ENCODE data around the gene MOV10. TPM values are rescaled to one million over a fixed set of nuclear protein-coding genes. Genes with fewer than 3 reads are reported as not detected.

MOV10 gene
- total RNA-seq, 4 donors from 2014 or later = 22.1 to 129 (median 76.9) TPM

DNA sequence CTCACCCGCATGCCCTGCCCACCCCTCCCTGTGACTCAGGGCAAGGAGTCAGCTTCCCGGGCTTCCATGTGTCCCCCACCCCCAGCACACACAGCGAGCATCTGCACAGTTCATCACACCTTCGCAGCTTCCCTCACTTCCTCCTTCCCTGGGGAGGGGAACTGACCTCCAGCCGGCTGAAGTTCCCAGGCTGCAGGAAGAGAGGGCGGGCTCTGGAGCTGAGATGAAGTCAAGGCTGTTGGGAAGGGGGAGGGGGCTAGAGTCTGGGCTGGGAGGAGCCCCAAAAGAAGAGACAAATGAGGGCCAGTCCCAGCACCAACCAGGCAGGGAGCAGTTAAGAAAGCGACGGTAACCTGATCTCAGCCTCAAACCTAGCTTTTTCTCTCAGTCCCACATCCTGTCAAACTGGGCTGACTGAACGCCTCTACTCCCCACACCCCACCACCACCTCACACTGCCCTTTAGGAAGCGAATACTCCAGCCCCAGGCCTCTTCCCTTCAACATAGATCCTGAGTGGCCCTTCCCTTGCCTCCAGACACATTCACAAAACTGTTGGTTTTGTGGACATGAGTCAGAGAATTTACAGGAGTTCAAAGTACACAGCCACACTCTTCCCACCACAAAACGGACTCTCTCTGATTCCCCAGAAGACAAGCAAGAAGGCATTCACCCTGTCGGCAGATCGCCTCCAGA, 30.6 kb downstream of the MOV10 start:
- in situ Hi-C loops (cut with MboI; ENCODE audit: low pct_ligation_motif_present in 1 of 4, low pct_unique_long_range_greater_than_20kb in 1 of 4, low sequenced_read_pairs in 3 of 4) = loop anchor here (5.0 to 25.0 kb wide), 4 partner anchors 80 to 357 kb away; partner anchors contain the start of genes CTTNBP2NL (in 4 of the 4) and LRIG2 (in 1 of the 4)

GRCh38 chr1:112706505-112707220, 32.2 kb downstream of the MOV10 start, which contains the start of gene RHOC:
RHOC (minus strand) TSS chr1:112707127; CDS start chr1:112703799, 3,328 bp downstream.
- Histone ChIP-seq H3K4me1 (peaks cover 33 to 48% (median 35%) of the 10 kb centered on the region in 4 donors), H3K4me3 (peak within 1 kb of the TSS; percentile 94 to 97 (median 96)), H3K27ac (peak within 1 kb of the TSS; percentile 99 to 100 (median 99)), H3K27me3 (no peaks in the 10 kb centered on the region), H3K36me3 (no peaks in the 10 kb centered on the region), H3K9me3 (no peaks in the 10 kb centered on the region)
- in situ Hi-C loops (cut with MboI; ENCODE audit: low pct_ligation_motif_present in 1 of 4, low pct_unique_long_range_greater_than_20kb in 1 of 4, low sequenced_read_pairs in 3 of 4) (loop anchor here (5.0 to 25.0 kb wide), 4 partner anchors 82 to 356 kb away; partner anchors contain the start of genes CTTNBP2NL (in 4 of the 4) and LRIG2 (in 1 of the 4)), intact Hi-C loops (cut with DNase I; ENCODE audit: low total_unique reads) (loop anchor here (1.0 to 5.0 kb wide), 2 partner anchors 86 to 314 kb away; no protein-coding TSS in a partner anchor)
- 4% methylated on average over 37 of the region's 61 CpGs; no CpG with 5 or more reads in 1 of the 2 donors for WGBS, 2 donors (ENCODE audit: low coverage in 1 of 2)
- DNase-seq = peak; percentile 81
- TF ChIP-seq POLR2AphosphoS5 (IDR thresholded peaks at IDR 0.05) (peak; percentile 94), EP300 (IDR thresholded peaks at IDR 0.05; ENCODE audit: low read depth) (no peak), POLR2A (IDR thresholded peaks at IDR 0.05) (peak; percentile 89)
- TF ChIP-seq, protein P1, sequence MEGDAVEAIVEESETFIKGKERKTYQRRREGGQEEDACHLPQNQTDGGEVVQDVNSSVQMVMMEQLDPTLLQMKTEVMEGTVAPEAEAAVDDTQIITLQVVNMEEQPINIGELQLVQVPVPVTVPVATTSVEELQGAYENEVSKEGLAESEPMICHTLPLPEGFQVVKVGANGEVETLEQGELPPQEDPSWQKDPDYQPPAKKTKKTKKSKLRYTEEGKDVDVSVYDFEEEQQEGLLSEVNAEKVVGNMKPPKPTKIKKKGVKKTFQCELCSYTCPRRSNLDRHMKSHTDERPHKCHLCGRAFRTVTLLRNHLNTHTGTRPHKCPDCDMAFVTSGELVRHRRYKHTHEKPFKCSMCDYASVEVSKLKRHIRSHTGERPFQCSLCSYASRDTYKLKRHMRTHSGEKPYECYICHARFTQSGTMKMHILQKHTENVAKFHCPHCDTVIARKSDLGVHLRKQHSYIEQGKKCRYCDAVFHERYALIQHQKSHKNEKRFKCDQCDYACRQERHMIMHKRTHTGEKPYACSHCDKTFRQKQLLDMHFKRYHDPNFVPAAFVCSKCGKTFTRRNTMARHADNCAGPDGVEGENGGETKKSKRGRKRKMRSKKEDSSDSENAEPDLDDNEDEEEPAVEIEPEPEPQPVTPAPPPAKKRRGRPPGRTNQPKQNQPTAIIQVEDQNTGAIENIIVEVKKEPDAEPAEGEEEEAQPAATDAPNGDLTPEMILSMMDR (IDR thresholded peaks at IDR 0.05) = no peak

More for the DNA sequence above, 30.6 kb downstream of the MOV10 start:
- H3K36me3 ChIP-seq = no peaks in the 10 kb centered on the region
- TF ChIP-seq, protein P1 (IDR thresholded peaks at IDR 0.05) = no peak
- TF ChIP-seq POLR2AphosphoS5 (IDR thresholded peaks at IDR 0.05) = peak; percentile 73 to 81 (median 79)
- TF ChIP-seq POLR2A (IDR thresholded peaks at IDR 0.05) = peak; percentile 84
- H3K4me1 ChIP-seq = peaks cover 49 to 64% (median 51%) of the 10 kb centered on the region in 4 donors
- peak; percentile 86 for DNase-seq
- H3K9me3 ChIP-seq = no peaks in the 10 kb centered on the region
- 0 to 3% methylated on average over 3 to 13 of the region's 13 CpGs for WGBS, 2 donors (ENCODE audit: low coverage in 1 of 2)
- intact Hi-C loops (cut with DNase I; ENCODE audit: low total_unique reads) = loop anchor here (5.0 kb wide), 1 partner anchor 313 kb away; no protein-coding TSS in a partner anchor
- H3K4me3 ChIP-seq = peak overlapping the region; percentile 44 to 97 (median 96)
- peak overlapping the region; percentile 99 to 100 (median 99) for H3K27ac ChIP-seq
- no peaks in the 10 kb centered on the region for H3K27me3 ChIP-seq

- Histone ChIP-seq H3K4me3 (peak overlapping the region; percentile 65 to 97 (median 96)), H3K36me3 (no peaks in the 10 kb centered on the region), H3K9me3 (no peaks in the 10 kb centered on the region), H3K4me1 (peaks cover 26 to 41% (median 29%) of the 10 kb centered on the region in 4 donors), H3K27ac (peak overlapping the region; percentile 99 to 100 (median 99)), H3K27me3 (no peaks in the 10 kb centered on the region)
- TF ChIP-seq POLR2AphosphoS5 (IDR thresholded peaks at IDR 0.05) (no peak), POLR2A (IDR thresholded peaks at IDR 0.05) (no peak)
- TF ChIP-seq, protein P1 (IDR thresholded peaks at IDR 0.05) = peak; percentile 89 to 96 (median 92)
- peak; percentile 92 for DNase-seq
- 7 to 21% methylated on average over 7 to 42 of the region's 42 CpGs for WGBS, 2 donors (ENCODE audit: low coverage in 1 of 2)
- in situ Hi-C loops (cut with MboI; ENCODE audit: low pct_ligation_motif_present in 1 of 4, low pct_unique_long_range_greater_than_20kb in 1 of 4, low sequenced_read_pairs in 3 of 4) (loop anchor here (5.0 to 25.0 kb wide), 4 partner anchors 83 to 355 kb away; partner anchors contain the start of genes CTTNBP2NL (in 4 of the 4) and LRIG2 (in 1 of the 4)), intact Hi-C loops (cut with DNase I; ENCODE audit: low total_unique reads) (loop anchor here (5.0 kb wide), 1 partner anchor 315 kb away; no protein-coding TSS in a partner anchor)
These were observed 33.0 kb downstream of the MOV10 start for GRCh38 chr1:112707221-112708001.

All from transverse colon (tissue), 4 donors.